C4-2B (cell line): ENCODE results near the gene TMEM218.

Experiments used
- CTCF ChIP-seq: fragments of 450-650 bp; conservative IDR thresholded peaks from 2 replicates; pipeline ENCODE4 v1.5.1; 2017; ENCODE audit warnings: mild to moderate bottlenecking
- ZFX ChIP-seq: fragments of 450-650 bp; IDR thresholded peaks from 2 replicates; pipeline ENCODE4 v1.6.1; 2017

- TF ChIP-seq CTCF (no peak), ZFX (peak; percentile 24)
Measured at GRCh38 chr11:125111343-125112207, at the start of gene TMEM218.
